GM19351 (cell line): ENCODE results near the gene C11orf91.
"Not testable (repeated sequence)": the region's sequence is repeated elsewhere in the genome, so short reads cannot be mapped to it uniquely, and the experiment has no call there.

Experiments used
- ATAC-seq: cut with Tn5 transposase; IDR thresholded peaks from one replicate; pipeline ENCODE4 v1.9.1; 2021; ENCODE audit warnings: mild to moderate bottlenecking, moderate library complexity; ENCODE audit not compliant: unreplicated experiment

C11orf91 gene

GRCh38 chr11:33670250-33671011, 30.2 kb downstream of the C11orf91 start:
- ATAC-seq = no peak

- ATAC-seq = no peak
Observed at GRCh38 chr11:33669598-33670249, 30.9 kb downstream of the C11orf91 start.

GRCh38 chr11:33668951-33669596, 31.6 kb downstream of the C11orf91 start:
- no peak for ATAC-seq

- ATAC-seq = no peak
Observed at GRCh38 chr11:33668468-33668825, 32.2 kb downstream of the C11orf91 start.

GRCh38 chr11:33667819-33668467, 32.7 kb downstream of the C11orf91 start:
- ATAC-seq = no peak

GRCh38 chr11:33665350-33666106, 35.1 kb downstream of the C11orf91 start:
- no peak for ATAC-seq

- no peak for ATAC-seq
Observed at GRCh38 chr11:33664827-33665226, 35.8 kb downstream of the C11orf91 start.

- no peak for ATAC-seq
Observed at GRCh38 chr11:33664166-33664565, 36.5 kb downstream of the C11orf91 start.

GRCh38 chr11:33663121-33663520, 37.5 kb downstream of the C11orf91 start:
- ATAC-seq = no peak

- ATAC-seq = not testable (repeated sequence)
Observed at GRCh38 chr11:33661526-33661925, 39.1 kb downstream of the C11orf91 start.

- ATAC-seq = no peak
Observed at GRCh38 chr11:33660962-33661361, 39.7 kb downstream of the C11orf91 start.

- ATAC-seq = no peak
Observed at GRCh38 chr11:33659370-33660139, 41.1 kb downstream of the C11orf91 start.

- ATAC-seq = no peak
Observed at GRCh38 chr11:33658195-33658900, 42.3 kb downstream of the C11orf91 start.

GRCh38 chr11:33657757-33658156, 42.9 kb downstream of the C11orf91 start:
- no peak for ATAC-seq

GRCh38 chr11:33656768-33657167, 43.9 kb downstream of the C11orf91 start:
- no peak for ATAC-seq

GRCh38 chr11:33655842-33656600, 44.6 kb downstream of the C11orf91 start:
- peak; percentile 82 for ATAC-seq

GRCh38 chr11:33654594-33654993, 46.0 kb downstream of the C11orf91 start:
- ATAC-seq = no peak

GRCh38 chr11:33652930-33653329, 47.7 kb downstream of the C11orf91 start:
- no peak for ATAC-seq

GRCh38 chr11:33652431-33652830, 48.2 kb downstream of the C11orf91 start:
- no peak for ATAC-seq
